HG02610 (cell line): ENCODE data around the gene MEN1.

Experiments used
- ATAC-seq: cut with Tn5 transposase; IDR thresholded peaks from one replicate; pipeline ENCODE4 v1.9.1; 2021; ENCODE audit warnings: mild to moderate bottlenecking, moderate library complexity; ENCODE audit not compliant: unreplicated experiment

The MEN1 gene

DNA sequence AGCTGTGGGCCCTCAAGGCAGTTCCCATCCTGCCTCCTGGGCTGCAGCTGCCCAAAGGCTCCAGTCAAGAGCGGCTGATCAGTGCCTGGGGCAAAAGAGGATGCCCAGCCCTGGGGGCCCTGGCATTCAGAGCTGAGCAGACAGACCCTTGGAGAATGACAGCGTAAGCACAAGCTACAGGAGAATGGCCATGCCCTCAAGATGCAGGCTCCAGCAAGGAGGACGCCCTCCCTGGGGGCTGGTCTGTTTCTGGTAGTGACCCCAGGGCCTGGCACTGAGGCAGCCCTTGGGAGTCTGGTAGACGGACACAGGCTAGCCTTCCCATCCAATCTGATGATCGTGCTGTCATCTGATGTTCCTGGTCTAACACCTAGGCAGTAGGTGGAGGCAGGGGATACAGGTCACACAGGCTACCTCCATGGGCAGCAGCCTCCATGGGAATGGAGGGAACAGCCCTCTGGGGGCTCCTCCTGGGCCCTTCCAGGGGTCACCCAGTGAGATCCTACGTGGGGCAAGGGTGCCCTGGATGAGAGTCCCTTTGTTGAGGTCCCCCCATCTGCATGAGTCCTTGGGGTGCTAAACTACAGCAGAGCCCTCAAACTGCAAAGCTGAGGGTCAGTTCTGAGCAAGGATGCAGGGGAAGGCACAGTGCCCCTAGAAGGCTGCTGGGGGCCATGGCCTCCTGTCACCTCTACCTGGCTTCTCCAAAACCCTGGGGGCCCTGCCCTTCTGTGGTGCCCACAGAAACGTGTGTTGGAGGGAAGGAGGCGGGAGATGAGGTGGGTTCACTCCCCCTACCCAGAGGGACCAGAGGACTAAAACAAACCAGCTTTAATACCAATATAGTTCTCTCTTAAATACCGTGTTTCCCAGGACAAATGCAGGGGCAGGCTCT is 21.8 kb downstream of the MEN1 start:
- no peak for ATAC-seq

GRCh38 chr11:64787526-64788320 is 22.6 kb downstream of the MEN1 start:
- no peak for ATAC-seq

DNA sequence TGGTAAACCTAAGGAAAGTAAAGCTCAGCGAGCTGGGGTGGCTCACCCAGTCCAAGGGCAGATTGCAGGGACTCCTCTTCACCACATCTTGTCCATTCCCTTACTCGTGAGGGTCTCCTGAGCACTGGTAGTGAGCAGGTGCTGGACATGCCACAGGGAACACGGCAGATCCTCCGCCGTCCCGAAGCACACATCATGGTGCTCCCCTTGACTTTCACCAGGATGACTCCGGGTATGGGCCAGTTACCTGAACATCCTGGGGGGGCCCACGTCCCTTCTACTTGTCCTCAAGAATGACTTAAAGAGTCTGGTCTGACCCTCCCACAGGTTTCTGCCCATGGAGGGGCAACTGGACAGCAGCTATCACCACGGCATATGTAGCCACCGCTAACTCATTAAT is 24.0 kb downstream of the MEN1 start:
- ATAC-seq: no peak

GRCh38 chr11:64784813-64785581 is 25.4 kb downstream of the MEN1 start:
- ATAC-seq: no peak

DNA sequence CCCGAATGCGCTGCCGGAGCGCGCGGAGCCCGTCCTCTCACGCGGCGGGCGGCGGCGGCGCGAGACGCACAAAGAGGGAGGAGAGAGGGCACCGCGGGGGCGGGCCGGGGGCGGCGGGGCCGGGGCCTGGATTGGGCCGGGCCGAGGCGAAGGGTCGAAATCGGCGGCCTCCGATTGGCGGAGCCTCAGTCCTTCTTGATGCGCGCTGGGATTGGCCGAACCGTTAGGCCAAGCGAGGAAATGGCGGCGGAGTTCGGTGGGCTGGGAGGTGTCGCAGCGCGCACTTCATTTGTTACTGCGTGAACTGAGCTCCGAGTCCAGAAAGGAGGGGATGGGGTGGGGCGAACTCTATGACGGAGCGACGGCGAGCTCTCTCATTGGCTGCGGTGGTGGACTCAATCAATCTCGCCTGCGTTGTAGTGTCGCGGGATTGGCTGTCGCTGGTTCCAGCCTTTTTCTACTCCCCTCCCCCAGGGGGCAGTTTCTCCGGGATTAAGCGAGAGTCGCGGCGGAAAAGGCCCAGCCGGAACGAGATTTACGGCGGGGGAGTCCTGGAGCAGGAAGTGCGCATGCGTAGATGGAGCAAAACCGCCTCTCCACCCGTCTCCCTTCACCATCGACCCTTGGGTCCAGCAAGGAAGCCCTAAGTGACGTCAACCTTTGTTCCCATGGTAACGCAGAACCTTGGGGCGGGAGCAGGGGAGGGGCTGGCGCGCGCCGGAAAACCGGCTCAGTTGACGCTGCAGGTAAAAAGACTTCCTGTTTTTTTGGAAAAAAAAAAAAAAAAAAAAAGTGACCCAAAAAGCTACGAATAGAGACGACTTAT is 31.7 kb downstream of the MEN1 start, which contains the start of gene SF1:
Gene SF1, minus strand, starts transcription at position 70 of the 826 bp plus-strand sequence. CDS start 150 bp downstream, outside the sequence.
- peak; percentile 81 for ATAC-seq

- peak; percentile 4 for ATAC-seq
These were observed 32.2 kb downstream of the MEN1 start for GRCh38 chr11:64778223-64778472.

GRCh38 chr11:64777449-64778222 is 32.7 kb downstream of the MEN1 start:
- ATAC-seq: no peak

- no peak for ATAC-seq
These were observed 33.5 kb downstream of the MEN1 start for GRCh38 chr11:64776875-64777274.

GRCh38 chr11:64776425-64776824 is 33.9 kb downstream of the MEN1 start:
- ATAC-seq: no peak

DNA sequence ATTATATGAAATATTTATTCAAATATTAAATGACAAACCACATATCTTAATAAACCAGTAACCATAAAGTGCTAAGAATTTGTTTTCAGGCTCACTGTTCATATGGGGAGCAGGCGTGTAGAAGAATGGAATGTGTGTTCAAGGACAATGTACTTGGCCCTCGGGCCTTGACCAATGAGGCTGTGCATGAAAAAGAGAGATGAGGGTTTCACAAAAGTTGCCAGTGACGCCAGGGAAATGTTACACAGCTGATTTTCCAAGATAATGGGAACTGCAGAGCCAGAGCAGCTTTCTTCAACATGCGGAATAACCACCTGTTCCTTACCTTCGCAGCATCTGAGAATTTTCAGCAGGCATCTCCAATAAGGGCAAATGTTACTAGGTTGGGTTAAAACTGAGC is 36.2 kb downstream of the MEN1 start:
- ATAC-seq: no peak

- ATAC-seq: no peak
These were observed 37.9 kb downstream of the MEN1 start for GRCh38 chr11:64772303-64773018.

DNA sequence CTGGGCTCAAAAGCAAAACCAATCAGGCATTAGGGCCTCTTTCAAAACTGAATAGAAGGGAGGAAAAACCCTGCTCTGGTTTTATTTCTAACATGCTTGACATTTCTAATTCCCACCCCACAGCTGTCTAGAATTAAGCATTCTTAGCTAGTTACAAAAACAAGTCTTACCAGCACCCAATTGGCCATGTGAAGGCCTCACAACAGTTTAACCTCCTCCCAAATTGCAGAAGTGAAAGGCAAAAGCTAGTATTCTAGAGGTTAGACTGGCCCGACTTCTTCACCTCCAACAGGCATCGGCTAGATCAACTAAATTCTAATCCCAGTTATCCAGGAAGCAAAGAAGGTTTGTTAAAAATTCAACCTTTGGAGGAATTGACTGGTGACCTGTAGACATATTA is 38.5 kb downstream of the MEN1 start:
- no peak for ATAC-seq

DNA sequence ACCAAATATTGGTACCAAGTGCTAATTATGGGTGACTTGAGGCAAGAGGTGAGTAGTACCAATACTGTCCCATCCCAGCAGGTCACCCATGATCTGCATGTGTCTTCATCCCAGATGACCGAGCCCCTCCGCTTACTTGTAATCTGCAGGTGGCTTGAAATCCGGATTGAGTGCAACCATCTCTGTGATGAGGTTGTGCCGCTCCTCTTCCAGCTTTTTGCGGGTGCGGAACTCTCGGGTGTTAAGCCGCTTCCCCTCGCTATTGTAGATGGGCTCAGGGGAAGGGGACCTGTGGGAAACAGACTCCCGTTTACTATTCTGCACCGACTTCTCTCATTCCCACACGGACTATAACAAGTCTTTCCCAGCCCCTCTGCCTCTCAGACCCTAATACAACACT is 40.2 kb downstream of the MEN1 start:
- ATAC-seq: no peak

DNA sequence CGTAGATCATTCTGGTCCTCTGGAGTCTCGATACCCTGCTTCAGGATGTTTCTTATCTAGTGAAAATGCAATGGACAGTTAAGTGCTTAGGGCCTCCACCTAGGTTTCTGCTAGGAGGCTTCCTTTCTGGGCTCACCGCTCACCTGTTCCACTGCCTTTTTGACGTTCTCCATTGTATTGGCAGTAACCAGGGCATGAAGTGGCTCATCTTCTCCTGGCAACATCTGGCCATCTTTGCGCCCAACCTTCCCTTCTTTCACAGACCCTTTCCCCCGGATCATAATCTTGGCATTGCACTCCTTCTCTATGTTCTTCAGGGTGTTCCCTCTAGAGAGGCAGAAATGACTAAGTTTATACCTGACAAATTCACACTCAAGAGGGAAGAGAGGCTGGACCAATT is 41.1 kb downstream of the MEN1 start:
- no peak for ATAC-seq

DNA sequence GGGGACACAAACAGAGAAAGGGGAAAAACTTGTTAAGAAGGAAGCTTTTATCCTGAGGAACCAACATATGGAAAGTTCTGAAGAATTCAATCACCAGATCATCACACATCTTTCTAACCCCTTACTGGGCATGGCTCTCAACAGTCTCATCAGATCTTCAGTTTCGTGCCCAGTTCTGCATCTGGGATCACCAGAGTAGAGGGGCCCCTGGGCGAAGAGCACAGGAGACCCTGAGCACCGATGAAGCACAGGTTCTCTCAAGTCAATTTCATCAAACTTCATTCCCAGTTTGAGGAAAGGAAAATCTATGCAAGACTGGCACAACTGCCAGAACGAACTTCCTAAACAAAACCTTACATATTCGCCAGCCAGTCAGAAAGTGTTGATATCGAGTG is 42.1 kb downstream of the MEN1 start:
- no peak for ATAC-seq

- ATAC-seq: no peak
These were observed 42.7 kb downstream of the MEN1 start for GRCh38 chr11:64767344-64768299.

DNA sequence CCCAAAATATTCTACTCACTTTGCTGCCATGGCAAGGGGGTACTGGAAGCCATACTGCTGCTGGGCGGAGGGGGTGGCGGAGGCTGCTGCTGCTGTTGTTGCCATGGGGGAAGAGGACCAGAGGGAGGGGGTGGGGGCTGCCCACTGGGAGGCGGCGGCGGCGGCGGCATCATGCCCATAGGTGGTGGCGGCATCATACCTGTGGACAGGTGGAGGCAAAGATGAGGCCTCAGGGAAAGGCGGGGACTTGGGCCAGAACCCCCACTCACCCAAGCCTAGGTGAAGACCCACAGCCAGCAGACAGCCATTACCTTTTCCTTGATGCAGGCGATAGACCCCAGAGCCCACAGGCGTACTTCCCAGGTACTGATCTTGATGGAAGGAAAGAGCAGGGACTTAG is 43.5 kb downstream of the MEN1 start:
- ATAC-seq: no peak
